Measurements from ENCODE around the gene CCDC12. TPM values are rescaled to one million over a fixed set of nuclear protein-coding genes. Genes with fewer than 3 reads are reported as not detected.
A peak's percentile ranks its signal among the peaks of the same experiment; 100 is the strongest.

CCDC12 gene
- total and polyA plus RNA-seq, 2 of the 13 experiments (the other 11 are each of a cell fraction or from before 2014, with no cell fraction given): 30.1 to 49.5 TPM

GRCh38 chr3:46943237-46944187, 33.0 kb downstream of the CCDC12 start (continued):
- no peak for TF ChIP-seq AHDC1 (CRISPR knock-in tag; IDR thresholded peaks at IDR 0.05; ENCODE audit: borderline replicate concordance)
- no peak for TF ChIP-seq ZNF362 (CRISPR knock-in tag; IDR thresholded peaks at IDR 0.05; ENCODE audit: borderline replicate concordance)
- TF ChIP-seq SMC3 (IDR thresholded peaks at IDR 0.05; ENCODE audit: low read length): no peak
- peak; percentile 78 for TF ChIP-seq RBM22 (optimal IDR thresholded peaks at IDR 0.05; ENCODE audit: low read length)
- no peak for TF ChIP-seq HOXA7 (CRISPR knock-in tag; IDR thresholded peaks at IDR 0.05)
- TF ChIP-seq TOPORS (CRISPR knock-in tag; IDR thresholded peaks at IDR 0.05): no peak
- 0 out of 2 replicates have a peak, but pooled peaks have one; percentile 41 for TF ChIP-seq IKZF5 (CRISPR knock-in tag; IDR thresholded peaks at IDR 0.05)
- TF ChIP-seq ZNF350 (CRISPR knock-in tag; IDR thresholded peaks at IDR 0.05; ENCODE audit: borderline replicate concordance, low read depth): 0 out of 2 replicates have a peak, but pooled peaks have one; percentile 25
- TF ChIP-seq MAFK (conservative IDR thresholded peaks at IDR 0.05 in 1 of 2, IDR thresholded peaks at IDR 0.05 in 1 of 2; ENCODE audit: low read length in 2 of 2): no peak
- TF ChIP-seq HES4 (CRISPR knock-in tag; IDR thresholded peaks at IDR 0.05; ENCODE audit: borderline replicate concordance): no peak
- no peak for TF ChIP-seq ZNF639 (CRISPR knock-in tag; conservative IDR thresholded peaks at IDR 0.05)
- TF ChIP-seq IRF1 (CRISPR knock-in tag; IDR thresholded peaks at IDR 0.05; ENCODE audit: low read depth): no peak
- TF ChIP-seq ZBTB44 (CRISPR knock-in tag; IDR thresholded peaks at IDR 0.05): no peak
- no peak for TF ChIP-seq TGIF2 (CRISPR knock-in tag; IDR thresholded peaks at IDR 0.05)
- no peak for TF ChIP-seq SPEN (CRISPR knock-in tag; IDR thresholded peaks at IDR 0.05; ENCODE audit: low read depth)
